ENCODE data around the gene TWIST2.

GRCh38 chr2:238897911-238898311 is 50.0 kb downstream of the TWIST2 start:
- TF ChIP-seq CTCF (IDR thresholded peaks at IDR 0.05): no peak
- TF ChIP-seq POLR2A (IDR thresholded peaks at IDR 0.05): no peak
